ENCODE data around the gene NCBP1.
"Not testable (repeated sequence)": the region's sequence is repeated elsewhere in the genome, so short reads cannot be mapped to it uniquely, and the experiment has no call there.

NCBP1 gene

GRCh38 chr9:97675655-97676054 is 42.0 kb downstream of the NCBP1 start:
- no peak for DNase-seq

GRCh38 chr9:97682242-97682641 is 48.6 kb downstream of the NCBP1 start:
- DNase-seq, result no peak

GRCh38 chr9:97688654-97689053 is 55.0 kb downstream of the NCBP1 start:
- no peak for DNase-seq

GRCh38 chr9:97689401-97690180 is 56.0 kb downstream of the NCBP1 start:
- DNase-seq, result no peak

- no peak for DNase-seq
These were observed 61.1 kb downstream of the NCBP1 start for GRCh38 chr9:97694769-97695168.

- no peak for DNase-seq
These were observed 61.8 kb downstream of the NCBP1 start for GRCh38 chr9:97695390-97695789.

GRCh38 chr9:97695995-97696802 is 62.6 kb downstream of the NCBP1 start:
- DNase-seq, result no peak

- peak; percentile 98 for DNase-seq
These were observed 63.4 kb downstream of the NCBP1 start, which contains the start of gene XPA for GRCh38 chr9:97696803-97697601. Gene XPA (minus strand): TSS chr9:97697340. CDS start chr9:97697292, 48 bp downstream.

- DNase-seq, result no peak
These were observed 64.2 kb downstream of the NCBP1 start for GRCh38 chr9:97697837-97698236.

GRCh38 chr9:97698865-97699264 is 65.2 kb downstream of the NCBP1 start:
- DNase-seq, result no peak

- not testable (repeated sequence) for DNase-seq
These were observed 65.7 kb downstream of the NCBP1 start for GRCh38 chr9:97699281-97699680.

GRCh38 chr9:97699824-97700223 is 66.2 kb downstream of the NCBP1 start:
- DNase-seq, result not testable (repeated sequence)

- DNase-seq, result no peak
These were observed 70.1 kb downstream of the NCBP1 start for GRCh38 chr9:97703437-97704344.

- DNase-seq, result no peak
These were observed 70.7 kb downstream of the NCBP1 start for GRCh38 chr9:97704345-97704677.

- DNase-seq, result no peak
These were observed 71.2 kb downstream of the NCBP1 start for GRCh38 chr9:97704851-97705250.

GRCh38 chr9:97705354-97705950 is 71.8 kb downstream of the NCBP1 start:
- DNase-seq, result no peak

- DNase-seq, result no peak
These were observed 72.6 kb downstream of the NCBP1 start for GRCh38 chr9:97706246-97706645.

GRCh38 chr9:97710356-97711222 is 77.0 kb downstream of the NCBP1 start:
- DNase-seq, result peak; percentile 53

GRCh38 chr9:97711223-97711626 is 77.6 kb downstream of the NCBP1 start:
- DNase-seq, result no peak

- DNase-seq, result no peak
These were observed 80.8 kb downstream of the NCBP1 start for GRCh38 chr9:97714435-97714834.

GRCh38 chr9:97717866-97718265 is 84.2 kb downstream of the NCBP1 start:
- DNase-seq, result no peak

Measured in femur (tissue), 1 donor.